GM12878 (cell line): Measurements from ENCODE around the gene SYNGR2. TPM values are rescaled to one million over a fixed set of nuclear protein-coding genes. Genes with fewer than 3 reads are reported as not detected.
A peak's percentile ranks its signal among the peaks of the same experiment; 100 is the strongest.

Experiments
- ATF3 ChIP-seq: IDR thresholded peaks from 2 replicates; pipeline ENCODE4 v1.6.1; 2011; ENCODE audit warnings: low read depth, mild to moderate bottlenecking, low read length, moderate library complexity, borderline replicate concordance; ENCODE audit errors: extremely low read depth
- CBX5 ChIP-seq: sonication (generic); IDR thresholded peaks from 2 replicates; pipeline ENCODE4 v1.6.1; 2016; ENCODE audit warnings: low read depth, moderate library complexity, mild to moderate bottlenecking, inconsistent platforms
- CEBPZ ChIP-seq: fragments of 150-350 bp; IDR thresholded peaks from 2 replicates; pipeline ENCODE4 v1.6.1; 2016; ENCODE audit warnings: low read depth, low read length
- FOS ChIP-seq: IDR thresholded peaks from 3 replicates; pipeline ENCODE4 v1.6.1; 2011; ENCODE audit warnings: borderline replicate concordance; ENCODE audit not compliant: insufficient read length; ENCODE audit errors: extremely low read depth
- IKZF1 ChIP-seq: fragments of 450-650 bp; conservative IDR thresholded peaks from 2 replicates; pipeline ENCODE4 v1.6.1; 2017; ENCODE audit warnings: antibody characterized with exemption, mild to moderate bottlenecking
- JUND ChIP-seq: IDR thresholded peaks from 2 replicates; pipeline ENCODE4 v1.6.1; 2012; ENCODE audit warnings: low read depth, mild to moderate bottlenecking, low read length, improper control_type of control experiment, moderate library complexity
- LARP7 ChIP-seq: fragments of 450-650 bp; IDR thresholded peaks from 2 replicates; pipeline ENCODE4 v1.6.1; 2017; ENCODE audit warnings: mild to moderate bottlenecking
- MTA2 ChIP-seq: fragments of 450-650 bp; IDR thresholded peaks from 2 replicates; pipeline ENCODE4 v1.6.1; 2016; ENCODE audit warnings: low read depth, mild to moderate bottlenecking, moderate library complexity
- NR2C1 ChIP-seq: fragments of 450-650 bp; IDR thresholded peaks from 2 replicates; pipeline ENCODE4 v1.6.1; 2017; ENCODE audit warnings: antibody characterized with exemption, mild to moderate bottlenecking, moderate library complexity
- POLR2AphosphoS5 ChIP-seq: IDR thresholded peaks from 2 replicates; pipeline ENCODE4 v1.6.1; 2011; ENCODE audit warnings: mild to moderate bottlenecking, low read length, inconsistent platforms
- PRDM15 ChIP-seq: fragments of 450-650 bp; formaldehyde crosslinking; IDR thresholded peaks from 2 replicates; pipeline ENCODE4 v1.4.0; 2020; ENCODE audit warnings: mild to moderate bottlenecking, moderate library complexity
- SMAD5 ChIP-seq: IDR thresholded peaks from 2 replicates; pipeline ENCODE4 v1.6.1; 2016; ENCODE audit warnings: antibody characterized with exemption, low read depth
- SREBF2 ChIP-seq: IDR thresholded peaks from 2 replicates; pipeline ENCODE4 v1.6.1; 2012; ENCODE audit warnings: mild to moderate bottlenecking, low read length
- STAT1 ChIP-seq: fragments of 450-650 bp; conservative IDR thresholded peaks from 2 replicates; pipeline ENCODE4 v1.6.1; 2014; ENCODE audit warnings: antibody characterized with exemption, mild to moderate bottlenecking
- TCF3 ChIP-seq: IDR thresholded peaks from 2 replicates; pipeline ENCODE4 v1.6.1; 2012; ENCODE audit warnings: low read depth, mild to moderate bottlenecking, low read length, borderline replicate concordance; ENCODE audit not compliant: insufficient read depth
- WRNIP1 ChIP-seq: IDR thresholded peaks from 2 replicates; pipeline ENCODE4 v1.6.1; 2011; ENCODE audit warnings: low read depth, low read length, improper control_type of control experiment, borderline replicate concordance
- YBX1 ChIP-seq: fragments of 450-650 bp; IDR thresholded peaks from 2 replicates; pipeline ENCODE4 v1.6.1; 2016; ENCODE audit warnings: antibody characterized with exemption
- ZBTB40 ChIP-seq: fragments of 450-650 bp; IDR thresholded peaks from 2 replicates; pipeline ENCODE4 v1.6.1; 2016; ENCODE audit warnings: mild to moderate bottlenecking, moderate library complexity, borderline replicate concordance
- polyA plus RNA-seq, 11 experiments: library from polyadenylated mRNA; depleted of rRNA in 4 of 11; unstranded in 6 of 11; stranded (reverse) in 5 of 11; fragments of >200 nt; fragmentation: Nextera tagmentation in 4 of 11; fragmentation: Illumina TruSeq in 1 of 11; extraction: Ambion mirVana in 4 of 11; extraction: Trizol in 1 of 11; gene quantifications; 1 replicate in 1 of 11; 2 replicates in 10 of 11; pipeline versions ENCODE4 v1.2.1 to v1.2.3, GENCODE V29; 2011 to 2016; ENCODE audit warnings: inconsistent platforms in 2 of 11, missing spikeins in 2 of 11, low read depth in 1 of 11
- total RNA-seq, 4 experiments: library from RNA; depleted of rRNA in 3 of 4; stranded (reverse); fragments of >200 nt in 3 of 4; fragmentation: Illumina TruSeq in 1 of 4; extraction: Trizol in 1 of 4; gene quantifications; 2 replicates each; pipeline versions ENCODE4 v1.2.1 to v1.2.3, GENCODE V29; 2013 to 2021

SYNGR2 gene
- total and polyA plus RNA-seq, 10 of the 15 experiments (the other 5 are each of a cell fraction or from before 2014, with no cell fraction given): 4.4 to 529 (median 261) TPM

GRCh38 chr17:78154903-78155811 lies 13.2 kb upstream of the SYNGR2 start (continued):
- TF ChIP-seq IKZF1 (peak; percentile 58), ZBTB40 (no peak; the same call in 1 of the 2 replicates), CEBPZ (no peak), STAT1 (peak; percentile 82; the same call in 1 of the 2 replicates), YBX1 (0 out of 2 replicates have a peak, but pooled peaks have one; percentile 13), SREBF2 (no peak), NR2C1 (no peak), PRDM15 (no peak), ATF3 (no peak), SMAD5 (no peak), LARP7 (no peak), POLR2AphosphoS5 (peak; percentile 86), JUND (peak; percentile 94), FOS (no peak), TCF3 (no peak), WRNIP1 (peak; percentile 76; the same call in 1 of the 2 replicates), CBX5 (0 out of 2 replicates have a peak, but pooled peaks have one; percentile 65), MTA2 (peak; percentile 70; the same call in 1 of the 2 replicates)
